SK-N-MC (cell line): ENCODE data around the gene DENND4C.

Experiments
- EZH2 ChIP-seq: fragments of 200-600 bp; sonication (generic); IDR thresholded peaks from one replicate; pipeline ENCODE4 v1.6.1; 2017; ENCODE audit warnings: antibody characterized with exemption
- POLR2AphosphoS5 ChIP-seq: IDR thresholded peaks from 2 replicates; pipeline ENCODE4 v1.6.1; 2012; ENCODE audit warnings: mild to moderate bottlenecking, low read depth, low read length, borderline replicate concordance

DNA sequence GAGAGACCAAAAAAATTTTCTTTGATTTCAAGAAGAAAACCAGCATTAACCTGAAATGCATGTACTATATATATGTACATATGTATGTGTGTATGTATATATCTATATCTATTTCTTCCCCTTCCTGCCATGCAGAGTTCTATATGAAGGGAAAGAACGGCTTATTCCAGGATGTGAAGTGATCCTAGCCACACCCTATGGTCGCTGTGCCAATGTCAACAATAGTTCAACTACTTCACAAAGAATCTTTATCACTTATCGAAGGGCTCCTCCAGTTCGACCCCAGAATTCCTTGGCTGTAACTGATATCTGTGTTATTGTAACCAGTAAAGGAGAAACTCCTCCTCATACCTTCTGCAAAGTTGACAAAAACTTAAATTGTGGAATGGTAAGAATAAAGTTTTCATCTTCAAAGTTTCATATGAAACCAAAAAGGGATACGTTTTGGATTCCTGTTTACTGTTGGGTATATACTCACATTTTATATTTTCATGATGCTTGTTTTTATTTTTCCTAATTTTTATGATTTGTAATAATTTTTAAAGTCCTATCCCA lies 56.2 kb downstream of the DENND4C start:
- TF ChIP-seq POLR2AphosphoS5, result no peak
- TF ChIP-seq EZH2, result no peak
